Astrocyte of the spinal cord (primary cell): ENCODE measurements around the gene PARP2.

Source experiments
- DNase-seq: peaks from one replicate; pipeline ENCODE4 v3.0.0; 2011; ENCODE audit warnings: low read depth, low spot score
- H3K4me3 ChIP-seq: 2 replicates; pipeline ENCODE4 v1.5.1; 2011; ENCODE audit warnings: low read depth, mild to moderate bottlenecking, low read length, moderate library complexity
- CTCF ChIP-seq: IDR thresholded peaks from 2 replicates; pipeline ENCODE4 v1.5.1; 2012; ENCODE audit warnings: low read depth, mild to moderate bottlenecking, low read length, inconsistent platforms
- in situ Hi-C: cut with HindIII; loops from 2 replicates; pipeline ENCODE4 v1.10.0; 2017; ENCODE audit warnings: low sequenced_read_pairs

Gene PARP2

DNA sequence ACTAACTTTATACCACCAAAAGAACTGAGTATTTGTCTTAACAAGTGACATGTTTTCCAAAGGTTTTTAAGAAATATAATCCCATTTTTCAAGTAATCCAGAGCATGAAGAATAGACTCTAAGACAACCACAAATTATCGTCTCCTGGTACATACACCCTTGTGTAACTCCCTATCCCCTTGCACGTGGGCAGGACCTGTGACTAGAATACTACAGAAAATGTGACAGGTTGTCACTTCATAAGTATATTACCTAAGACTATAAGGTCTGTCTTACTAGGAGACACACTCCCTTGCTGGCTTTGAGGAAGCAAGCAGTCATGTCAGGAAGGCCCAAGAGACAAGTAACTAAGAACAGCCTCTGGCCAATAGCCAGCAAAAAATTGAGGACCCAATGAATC, 29.4 kb upstream of the PARP2 start:
- H3K4me3 ChIP-seq, result no peak overlapping the region
- no peak for TF ChIP-seq CTCF
- in situ Hi-C loops, result no loop called here
- no peak for DNase-seq

GRCh38 chr14:20317720-20318119, 25.7 kb upstream of the PARP2 start:
- in situ Hi-C loops, result no loop called here
- no peak for DNase-seq
- TF ChIP-seq CTCF, result no peak
- H3K4me3 ChIP-seq, result no peak overlapping the region

- in situ Hi-C loops, result no loop called here
- peak; percentile 74 for DNase-seq
- peak; percentile 64 for TF ChIP-seq CTCF
- no peak overlapping the region for H3K4me3 ChIP-seq
These were observed 16.2 kb upstream of the PARP2 start for GRCh38 chr14:20327005-20327869.

DNA sequence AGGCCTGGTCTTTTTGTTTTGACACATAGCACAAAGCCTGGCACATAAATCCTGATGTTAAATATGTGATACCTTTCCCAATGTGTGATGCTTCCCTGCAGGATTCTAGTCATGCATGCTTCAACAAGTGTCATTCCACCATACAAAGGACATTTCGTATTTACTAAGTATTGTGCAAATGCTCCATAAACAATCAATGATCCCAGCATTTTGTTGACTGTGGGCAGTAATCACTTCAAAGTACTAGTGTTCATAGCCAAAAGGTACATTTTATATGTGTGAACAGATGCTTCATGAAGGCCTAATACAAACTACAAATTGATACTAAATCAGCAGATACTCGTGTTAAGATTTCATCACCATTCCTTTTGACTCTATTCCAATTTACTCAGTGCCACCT, 14.7 kb upstream of the PARP2 start:
- in situ Hi-C loops, result no loop called here
- H3K4me3 ChIP-seq, result no peak overlapping the region
- DNase-seq, result no peak
- no peak for TF ChIP-seq CTCF

- no peak for TF ChIP-seq CTCF
- DNase-seq, result no peak
- in situ Hi-C loops, result no loop called here
- H3K4me3 ChIP-seq, result no peak overlapping the region
These were observed 14.1 kb upstream of the PARP2 start for GRCh38 chr14:20329355-20329754.

DNA sequence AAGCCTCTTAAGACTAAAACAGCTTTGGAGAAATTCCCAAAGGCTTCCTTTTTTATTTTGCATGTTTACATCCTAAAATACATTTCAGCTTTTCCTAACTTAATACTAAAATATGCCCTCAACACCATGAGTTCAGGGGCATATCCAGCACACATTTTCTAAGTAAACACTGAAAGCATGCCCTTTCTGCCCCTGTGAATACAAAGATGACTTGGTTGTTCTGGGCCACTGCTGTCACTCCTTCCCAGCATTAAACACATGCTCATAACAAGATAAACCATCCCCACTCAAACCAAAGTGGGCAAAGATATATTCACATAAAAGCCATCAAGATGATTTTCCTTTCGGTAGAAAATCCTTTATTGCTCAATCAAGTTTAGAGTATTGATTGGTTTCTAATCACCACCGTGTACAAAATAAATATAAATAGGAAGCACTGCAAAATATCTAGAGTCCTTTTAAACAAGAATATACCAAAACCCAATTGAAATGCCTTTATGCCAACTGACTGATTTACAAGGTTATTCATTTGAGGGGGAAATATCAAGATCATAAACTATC, 12.3 kb upstream of the PARP2 start:
- in situ Hi-C loops, result no loop called here
- no peak overlapping the region for H3K4me3 ChIP-seq
- TF ChIP-seq CTCF, result no peak
- DNase-seq, result no peak
